ENCODE results near the gene RIMBP2.

- no peak for TF ChIP-seq GATA2 (IDR thresholded peaks at IDR 0.05; ENCODE audit: low read depth, low read length)
- TF ChIP-seq GATA3 (IDR thresholded peaks at IDR 0.05; ENCODE audit: low read depth, low read length): no peak
These were observed 102.1 kb downstream of the RIMBP2 start for GRCh38 chr12:130613831-130614529.

Measured in SH-SY5Y (cell line).